HepG2 (cell line): ENCODE measurements around the gene IL2RA. TPM values are rescaled to one million over a fixed set of nuclear protein-coding genes. Genes with fewer than 3 reads are reported as not detected.

Source experiments
- GLI4 ChIP-seq: sonication (generic); formaldehyde crosslinking; IDR thresholded peaks from 2 replicates; pipeline ENCODE4 v1.5.1; 2020; ENCODE audit warnings: missing genetic modification reagents, mild to moderate bottlenecking, moderate library complexity, borderline replicate concordance
- HIC2 ChIP-seq: sonication (generic); formaldehyde crosslinking; IDR thresholded peaks from 2 replicates; pipeline ENCODE4 v1.9.0; 2022; ENCODE audit warnings: low read depth, missing genetic modification reagents
- HNRNPL ChIP-seq: fragments of 200-400 bp; formaldehyde crosslinking; IDR thresholded peaks from 2 replicates; pipeline ENCODE4 v1.6.1; 2017; ENCODE audit warnings: mild to moderate bottlenecking, low read depth, low read length
- MYNN ChIP-seq: sonication (generic); formaldehyde crosslinking; IDR thresholded peaks from 2 replicates; pipeline ENCODE4 v1.4.0; 2020; ENCODE audit warnings: mild to moderate bottlenecking, low read depth, missing genetic modification reagents
- NRL ChIP-seq: sonication (generic); formaldehyde crosslinking; IDR thresholded peaks from 2 replicates; pipeline ENCODE4 v1.5.0; 2020; ENCODE audit warnings: missing genetic modification reagents, mild to moderate bottlenecking, moderate library complexity, borderline replicate concordance
- RBM39 ChIP-seq: fragments of 200-400 bp; formaldehyde crosslinking; IDR thresholded peaks from one replicate; pipeline ENCODE4 v1.6.1; 2018; ENCODE audit warnings: antibody characterized with exemption, mild to moderate bottlenecking, low read depth, low read length; ENCODE audit not compliant: poor library complexity, severe bottlenecking
- U2AF1 ChIP-seq: fragments of 200-400 bp; formaldehyde crosslinking; optimal IDR thresholded peaks from 2 replicates; pipeline ENCODE3; 2017; ENCODE audit warnings: mild to moderate bottlenecking, low read depth, low read length
- ZBED4 ChIP-seq: sonication (generic); formaldehyde crosslinking; IDR thresholded peaks from 2 replicates; pipeline ENCODE4 v1.4.0; 2020; ENCODE audit warnings: missing genetic modification reagents, borderline replicate concordance
- ZNF12 ChIP-seq: sonication (generic); formaldehyde crosslinking; IDR thresholded peaks from 2 replicates; pipeline ENCODE4 v1.5.0; 2020; ENCODE audit warnings: missing genetic modification reagents
- ZNF660 ChIP-seq: sonication (generic); formaldehyde crosslinking; IDR thresholded peaks from 2 replicates; pipeline ENCODE4 v1.5.1; 2020; ENCODE audit warnings: mild to moderate bottlenecking, low read depth, missing genetic modification reagents, borderline replicate concordance
- polyA plus RNA-seq, 8 experiments: library from polyadenylated mRNA; depleted of rRNA in 3 of 8; stranded (reverse) in 7 of 8; unstranded in 1 of 8; fragments of >200 nt; fragmentation: Illumina TruSeq in 4 of 8; extraction: Trizol in 4 of 8; gene quantifications; 2 replicates each; pipeline versions ENCODE4 v1.2.1 to v1.2.3, GENCODE V29; 2011 to 2016; ENCODE audit warnings: low read depth in 4 of 8, missing spikeins in 1 of 8, mixed read lengths in 1 of 8; ENCODE audit not compliant: insufficient read depth in 1 of 8
- total RNA-seq, 5 experiments: library from RNA; depleted of rRNA; stranded (reverse); fragments of >200 nt; fragmentation: Illumina TruSeq; extraction: Trizol; gene quantifications; 2 replicates each; pipeline ENCODE4 v1.2.3, GENCODE V29; 2016; ENCODE audit warnings: low read depth in 1 of 5
- TF ChIP-seq, protein P1 (sequence below): sonication (generic); formaldehyde crosslinking; IDR thresholded peaks from 2 replicates; pipeline ENCODE4 v1.4.0; 2020; ENCODE audit warnings: missing genetic modification reagents, mild to moderate bottlenecking, borderline replicate concordance
- TF ChIP-seq, protein P2 (sequence below), 2 experiments: sonication (generic) in 1 of 2; formaldehyde crosslinking in 1 of 2; IDR thresholded peaks; 2 replicates each; pipeline versions ENCODE4 v1.4.0 to v1.6.1; 2016 to 2020; ENCODE audit warnings: borderline replicate concordance in 1 of 2, low read depth in 1 of 2, mild to moderate bottlenecking in 1 of 2, missing genetic modification reagents in 1 of 2
- TF ChIP-seq, protein P3 (sequence below): sonication (generic); formaldehyde crosslinking; IDR thresholded peaks from 2 replicates; pipeline ENCODE4 v1.8.0; 2022; ENCODE audit warnings: missing genetic modification reagents, mild to moderate bottlenecking, moderate library complexity, borderline replicate concordance

The IL2RA gene
- total and polyA plus RNA-seq, 2 of the 13 experiments (the other 11 are each of a cell fraction or from before 2014, with no cell fraction given), result not detected

DNA sequence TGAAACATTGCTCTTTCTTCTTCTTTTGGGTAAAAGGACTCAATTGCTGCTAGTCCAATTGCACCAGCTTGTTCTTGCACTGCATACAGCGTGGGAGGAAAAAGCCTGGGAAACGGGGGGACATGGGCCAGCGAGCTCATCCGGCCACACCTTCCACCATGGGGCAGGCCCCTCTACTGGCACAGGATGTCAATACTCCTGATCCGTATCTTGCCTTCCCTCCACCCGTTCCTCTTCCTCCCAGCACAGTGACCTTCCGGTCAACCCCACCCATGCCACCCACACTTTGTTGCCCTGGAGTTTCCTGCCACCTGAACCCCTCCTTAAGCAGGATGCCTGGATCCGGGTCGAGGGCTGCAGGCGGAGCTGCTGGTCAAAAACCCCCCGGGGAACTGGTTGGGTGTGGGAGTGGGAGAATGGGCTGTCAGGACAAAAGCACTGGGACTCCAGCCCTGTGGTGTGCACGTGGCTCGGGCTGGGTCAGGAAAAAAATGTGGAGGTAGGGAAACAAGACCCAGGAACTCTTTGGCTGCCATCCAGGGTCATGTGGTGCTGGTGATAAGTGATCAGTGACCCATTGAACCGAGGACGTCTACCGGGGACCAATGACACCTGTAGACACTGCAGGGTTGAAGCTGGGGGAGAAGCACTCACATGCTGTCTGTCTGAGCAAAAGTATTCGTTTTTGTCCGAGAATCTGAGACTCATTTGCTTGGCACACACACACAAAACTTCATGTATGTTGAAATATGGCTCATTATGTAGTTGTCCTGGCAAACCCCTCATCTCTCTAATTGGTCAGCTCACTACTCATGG, 8.1 kb downstream of the IL2RA start (continued):
- TF ChIP-seq HIC2 (no peak), ZBED4 (no peak), HNRNPL (no peak), RBM39 (no peak), MYNN (CRISPR knock-in tag) (no peak), GLI4 (CRISPR knock-in tag) (no peak), U2AF1 (no peak), ZNF660 (no peak), NRL (CRISPR knock-in tag) (no peak), ZNF12 (CRISPR knock-in tag) (no peak)
- TF ChIP-seq, protein P1, sequence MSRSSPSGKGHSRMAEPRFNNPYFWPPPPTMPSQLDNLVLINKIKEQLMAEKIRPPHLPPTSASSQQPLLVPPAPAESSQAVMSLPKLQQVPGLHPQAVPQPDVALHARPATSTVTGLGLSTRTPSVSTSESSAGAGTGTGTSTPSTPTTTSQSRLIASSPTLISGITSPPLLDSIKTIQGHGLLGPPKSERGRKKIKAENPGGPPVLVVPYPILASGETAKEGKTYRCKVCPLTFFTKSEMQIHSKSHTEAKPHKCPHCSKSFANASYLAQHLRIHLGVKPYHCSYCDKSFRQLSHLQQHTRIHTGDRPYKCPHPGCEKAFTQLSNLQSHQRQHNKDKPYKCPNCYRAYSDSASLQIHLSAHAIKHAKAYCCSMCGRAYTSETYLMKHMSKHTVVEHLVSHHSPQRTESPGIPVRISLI (CRISPR knock-in tag), result peak; percentile 71; the same call in 1 of the 2 replicates
- TF ChIP-seq, protein P2, sequence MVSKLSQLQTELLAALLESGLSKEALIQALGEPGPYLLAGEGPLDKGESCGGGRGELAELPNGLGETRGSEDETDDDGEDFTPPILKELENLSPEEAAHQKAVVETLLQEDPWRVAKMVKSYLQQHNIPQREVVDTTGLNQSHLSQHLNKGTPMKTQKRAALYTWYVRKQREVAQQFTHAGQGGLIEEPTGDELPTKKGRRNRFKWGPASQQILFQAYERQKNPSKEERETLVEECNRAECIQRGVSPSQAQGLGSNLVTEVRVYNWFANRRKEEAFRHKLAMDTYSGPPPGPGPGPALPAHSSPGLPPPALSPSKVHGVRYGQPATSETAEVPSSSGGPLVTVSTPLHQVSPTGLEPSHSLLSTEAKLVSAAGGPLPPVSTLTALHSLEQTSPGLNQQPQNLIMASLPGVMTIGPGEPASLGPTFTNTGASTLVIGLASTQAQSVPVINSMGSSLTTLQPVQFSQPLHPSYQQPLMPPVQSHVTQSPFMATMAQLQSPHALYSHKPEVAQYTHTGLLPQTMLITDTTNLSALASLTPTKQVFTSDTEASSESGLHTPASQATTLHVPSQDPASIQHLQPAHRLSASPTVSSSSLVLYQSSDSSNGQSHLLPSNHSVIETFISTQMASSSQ (IDR thresholded peaks at IDR 0.05; ENCODE audit: low read depth), result no peak
- TF ChIP-seq, protein P2 (CRISPR knock-in tag; IDR thresholded peaks at IDR 0.05; ENCODE audit: borderline replicate concordance), result no peak
- TF ChIP-seq, protein P3, sequence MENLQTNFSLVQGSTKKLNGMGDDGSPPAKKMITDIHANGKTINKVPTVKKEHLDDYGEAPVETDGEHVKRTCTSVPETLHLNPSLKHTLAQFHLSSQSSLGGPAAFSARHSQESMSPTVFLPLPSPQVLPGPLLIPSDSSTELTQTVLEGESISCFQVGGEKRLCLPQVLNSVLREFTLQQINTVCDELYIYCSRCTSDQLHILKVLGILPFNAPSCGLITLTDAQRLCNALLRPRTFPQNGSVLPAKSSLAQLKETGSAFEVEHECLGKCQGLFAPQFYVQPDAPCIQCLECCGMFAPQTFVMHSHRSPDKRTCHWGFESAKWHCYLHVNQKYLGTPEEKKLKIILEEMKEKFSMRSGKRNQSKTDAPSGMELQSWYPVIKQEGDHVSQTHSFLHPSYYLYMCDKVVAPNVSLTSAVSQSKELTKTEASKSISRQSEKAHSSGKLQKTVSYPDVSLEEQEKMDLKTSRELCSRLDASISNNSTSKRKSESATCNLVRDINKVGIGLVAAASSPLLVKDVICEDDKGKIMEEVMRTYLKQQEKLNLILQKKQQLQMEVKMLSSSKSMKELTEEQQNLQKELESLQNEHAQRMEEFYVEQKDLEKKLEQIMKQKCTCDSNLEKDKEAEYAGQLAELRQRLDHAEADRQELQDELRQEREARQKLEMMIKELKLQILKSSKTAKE (CRISPR knock-in tag), result no peak
